WI38 (cell line): ENCODE data around the gene PDZK1IP1.
"Not testable (repeated sequence)": the region's sequence is repeated elsewhere in the genome, so short reads cannot be mapped to it uniquely, and the experiment has no call there.

Experiments
- H3K4me3 ChIP-seq: 2 replicates; pipeline ENCODE4 v1.5.1; 2011; ENCODE audit warnings: low read depth, mild to moderate bottlenecking, control low read depth, low read length
- CTCF ChIP-seq: IDR thresholded peaks from 2 replicates; pipeline ENCODE4 v1.5.1; 2012; ENCODE audit warnings: low read depth, mild to moderate bottlenecking, control low read depth, low read length

PDZK1IP1 gene

DNA sequence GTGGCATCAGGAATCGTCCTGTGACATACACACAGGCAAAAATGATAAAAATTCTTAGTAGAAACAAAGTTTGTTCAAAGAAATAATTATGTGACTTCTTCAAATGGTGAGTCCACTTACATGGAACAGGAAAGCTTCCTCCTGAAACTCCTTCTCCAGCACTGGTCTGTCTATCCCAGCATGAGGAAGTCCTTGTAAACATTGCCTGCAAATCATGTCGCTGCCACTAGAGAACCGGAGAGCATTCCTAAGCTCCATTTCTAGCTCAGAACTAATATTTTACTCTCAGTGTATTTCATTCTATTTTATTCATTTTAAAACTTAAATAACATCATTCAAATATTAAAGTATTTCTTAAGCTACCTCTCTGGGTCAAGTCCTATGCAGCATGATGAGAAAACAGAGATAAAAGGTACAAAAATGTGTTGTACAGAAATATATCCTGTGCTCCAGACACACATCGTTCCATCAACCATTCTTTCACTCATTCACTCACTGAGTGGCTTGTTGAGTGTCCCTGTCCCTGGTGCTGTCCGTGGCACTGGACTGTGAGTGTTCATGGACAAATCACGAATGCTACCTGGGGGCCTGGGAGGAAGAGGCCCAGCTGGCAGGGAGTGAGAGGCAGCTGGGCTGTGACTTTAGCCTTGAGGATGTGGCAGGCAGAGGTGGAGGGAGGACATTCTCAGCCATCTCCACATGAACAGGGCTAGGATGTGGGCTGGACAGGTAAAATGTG, 42.6 kb downstream of the PDZK1IP1 start:
- no peak overlapping the region for H3K4me3 ChIP-seq
- no peak for TF ChIP-seq CTCF

- H3K4me3 ChIP-seq: not testable (repeated sequence)
These were observed 43.3 kb downstream of the PDZK1IP1 start for GRCh38 chr1:47146495-47146894.

DNA sequence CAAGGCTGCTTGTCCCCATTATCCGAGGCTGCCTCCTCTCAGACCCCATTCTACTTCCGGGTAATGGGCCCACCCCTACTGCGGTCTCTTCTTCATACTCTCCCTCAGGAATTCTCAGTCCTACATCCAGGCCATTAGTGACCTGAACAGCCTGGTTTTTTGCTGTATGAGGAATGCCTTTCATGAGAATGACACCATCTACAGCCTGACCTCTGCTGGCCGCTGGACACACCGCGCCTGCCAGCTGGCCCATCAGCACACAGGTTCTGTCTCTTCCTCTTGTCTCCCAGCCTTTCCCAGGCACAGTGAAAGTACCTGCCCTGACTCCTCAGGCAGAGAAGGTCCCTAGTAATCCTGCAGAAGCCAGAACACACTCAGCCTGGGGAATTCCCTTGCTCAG, 46.2 kb downstream of the PDZK1IP1 start:
- H3K4me3 ChIP-seq: not testable (repeated sequence)

GRCh38 chr1:47140358-47140757, 49.5 kb downstream of the PDZK1IP1 start:
- H3K4me3 ChIP-seq: not testable (repeated sequence)

DNA sequence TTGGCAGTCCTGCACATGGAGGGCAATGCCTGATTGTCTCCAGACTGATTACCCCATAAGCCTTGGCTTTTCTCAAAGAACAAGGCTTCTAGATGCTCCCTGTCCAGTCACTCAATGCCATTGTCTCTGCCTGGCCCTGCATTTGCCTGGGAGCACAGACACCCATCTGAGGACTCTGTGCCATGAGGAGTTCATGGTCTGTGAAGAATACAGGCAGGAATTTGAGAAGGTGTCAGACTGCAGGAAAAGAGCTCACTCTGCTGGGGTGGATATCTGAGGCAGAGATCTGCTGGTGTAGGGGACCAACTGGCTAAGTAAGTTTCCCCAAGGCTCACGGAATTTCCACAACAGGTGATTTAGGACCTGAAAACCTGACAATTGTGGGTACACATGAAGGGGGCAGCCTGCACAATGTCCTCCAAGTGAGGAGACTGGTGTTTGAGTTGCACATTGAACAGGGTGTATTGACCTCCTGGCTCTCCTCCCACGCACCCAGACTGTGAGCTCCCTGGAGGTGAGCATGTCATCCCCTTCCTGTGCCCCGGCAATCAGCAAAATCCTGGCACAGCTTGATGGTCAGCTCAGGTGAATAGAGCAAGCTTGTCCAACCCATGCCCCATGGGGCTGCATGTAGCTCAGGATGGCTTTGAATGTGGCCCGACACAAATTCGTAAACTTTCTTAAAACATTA, 51.8 kb downstream of the PDZK1IP1 start:
- TF ChIP-seq CTCF: no peak

GRCh38 chr1:47137198-47137597, 52.6 kb downstream of the PDZK1IP1 start, which contains the start of gene CYP4A22:
TSS of gene CYP4A22 (plus strand) at chr1:47137441. CDS start at chr1:47137486, 45 bp downstream.
- TF ChIP-seq CTCF: no peak
- no peak within 1 kb of the TSS for H3K4me3 ChIP-seq

More for the DNA sequence above, 51.8 kb downstream of the PDZK1IP1 start:
- H3K4me3 ChIP-seq: no peak overlapping the region
